Endothelial cell of umbilical vein (primary cell): ENCODE results near the gene WDR7. TPM values are rescaled to one million over a fixed set of nuclear protein-coding genes. Genes with fewer than 3 reads are reported as not detected.

ENCODE experiments used
- BruUV-seq: library from RNA; stranded (reverse); fragments of 400-500 nt; replicated peaks from 2 replicates; lab custom pipeline; 2021; lab: Mats Ljungman, UMichigan
- CTCF ChIA-PET: fragments of 300-600, 350-600 bp; sonication (Branson Sonifier 250); formaldehyde crosslinking; loops from one replicate; lab custom pipeline; 2021; ENCODE audit warnings: antibody characterized with exemption, inconsistent platforms; lab: Charles Lee
- POLR2A ChIA-PET: fragments of 300-600, 350-600 bp; sonication (Branson Sonifier 250); formaldehyde crosslinking; loops from one replicate; lab custom pipeline; 2021; ENCODE audit warnings: antibody characterized with exemption, inconsistent platforms; lab: Charles Lee
- DNase-seq: peaks from one replicate; pipeline ENCODE4 v3.0.0-alpha.2; 2011; ENCODE audit warnings: low read depth, low spot score
- FAIRE-seq: peaks from 2 replicates; lab custom pipeline; 2011; peaks lifted over from hg19 to GRCh38; lab: Jason Lieb, UNC
- H2AFZ ChIP-seq: 2 replicates; pipeline ENCODE4 v1.6.0; 2012; ENCODE audit warnings: low read depth, low read length, control low read depth, inconsistent platforms
- H3K27ac ChIP-seq: 2 replicates; pipeline ENCODE4 v1.5.1; 2011; ENCODE audit warnings: low read depth, mild to moderate bottlenecking, control low read depth, low read length, moderate library complexity; ENCODE audit not compliant: insufficient read depth
- H3K27me3 ChIP-seq, 2 experiments: 2 replicates each; pipeline versions ENCODE4 v1.6.0 to v1.6.1; 2011; ENCODE audit warnings: low read length in 2 of 2, mixed read lengths in 1 of 2; ENCODE audit not compliant: control insufficient read depth in 2 of 2, insufficient read depth in 2 of 2
- H3K36me3 ChIP-seq, 2 experiments: 2 replicates in 1 of 2; 3 replicates in 1 of 2; pipeline ENCODE4 v1.5.1; 2011; ENCODE audit warnings: low read length in 2 of 2, mild to moderate bottlenecking in 1 of 2, moderate library complexity in 1 of 2; ENCODE audit not compliant: control insufficient read depth in 2 of 2, insufficient read depth in 2 of 2; ENCODE audit errors: extremely low read depth in 1 of 2
- H3K4me1 ChIP-seq: 3 replicates; pipeline ENCODE4 v1.5.1; 2011; ENCODE audit warnings: mild to moderate bottlenecking, low read length; ENCODE audit not compliant: control insufficient read depth, insufficient read depth; ENCODE audit errors: extremely low read depth
- H3K4me2 ChIP-seq: 2 replicates; pipeline ENCODE4 v1.6.1; 2011; ENCODE audit warnings: low read length, control low read depth, mixed read lengths; ENCODE audit not compliant: insufficient read depth
- H3K4me3 ChIP-seq, 3 experiments: fragments of 200-600 bp in 1 of 3; sonication (generic), shearing (Covaris generic) in 1 of 3; replicated peaks in 1 of 3; 2 replicates each; pipeline ENCODE4 v1.5.1; 2011 to 2016; ENCODE audit warnings: control low read depth in 3 of 3, low read length in 3 of 3, mild to moderate bottlenecking in 2 of 3, inconsistent platforms in 1 of 3, low read depth in 1 of 3, moderate library complexity in 1 of 3; ENCODE audit not compliant: insufficient read depth in 1 of 3
- H3K79me2 ChIP-seq: 2 replicates; pipeline ENCODE4 v1.6.0; 2012; ENCODE audit warnings: low read length, inconsistent platforms; ENCODE audit not compliant: control insufficient read depth, insufficient read depth
- H3K9ac ChIP-seq: replicated peaks from 2 replicates; pipeline ENCODE3; 2011; ENCODE audit warnings: low read length, control low read depth; ENCODE audit not compliant: insufficient read depth; ENCODE audit errors: extremely low read depth
- H3K9me1 ChIP-seq: replicated peaks from 3 replicates; pipeline ENCODE4 v1.6.0; 2011; ENCODE audit warnings: mild to moderate bottlenecking, low read length; ENCODE audit not compliant: control insufficient read depth, insufficient read depth; ENCODE audit errors: extremely low read depth
- H3K9me3 ChIP-seq: replicated peaks from 2 replicates; pipeline ENCODE4 v1.5.1; 2012; ENCODE audit warnings: low read length, inconsistent platforms; ENCODE audit not compliant: control insufficient read depth, insufficient read depth
- H4K20me1 ChIP-seq: replicated peaks from 2 replicates; pipeline ENCODE3; 2011; ENCODE audit warnings: mild to moderate bottlenecking, low read length; ENCODE audit not compliant: control insufficient read depth, insufficient read depth; ENCODE audit errors: extremely low read depth
- EZH2 ChIP-seq: IDR thresholded peaks from 2 replicates; pipeline ENCODE4 v1.6.1; 2012; ENCODE audit warnings: borderline replicate concordance, low read depth, mild to moderate bottlenecking, moderate library complexity, low read length, inconsistent platforms; ENCODE audit not compliant: severe bottlenecking
- FOS ChIP-seq: IDR thresholded peaks from 2 replicates; pipeline ENCODE4 v1.6.1; 2011; ENCODE audit warnings: mild to moderate bottlenecking, low read length, moderate library complexity, borderline replicate concordance; ENCODE audit not compliant: insufficient read depth
- GATA2 ChIP-seq: IDR thresholded peaks from 2 replicates; pipeline ENCODE4 v1.7.0; 2011; ENCODE audit warnings: low read depth, mild to moderate bottlenecking, moderate library complexity, mixed read lengths, low read length; ENCODE audit not compliant: insufficient read length, insufficient read depth
- JUN ChIP-seq: IDR thresholded peaks from 2 replicates; pipeline ENCODE4 v1.6.1; 2011; ENCODE audit warnings: borderline replicate concordance, low read depth; ENCODE audit not compliant: insufficient read length, insufficient read depth
- MYC ChIP-seq: IDR thresholded peaks from one replicate; pipeline ENCODE4 v1.6.1; 2011; ENCODE audit warnings: mild to moderate bottlenecking, low read depth, low read length
- POLR2A ChIP-seq: IDR thresholded peaks from 2 replicates; pipeline ENCODE4 v1.6.1; 2012; ENCODE audit warnings: low read depth, mild to moderate bottlenecking, control low read depth, low read length
- POLR2AphosphoS5 ChIP-seq: IDR thresholded peaks from 2 replicates; pipeline ENCODE4 v1.6.1; 2012; ENCODE audit warnings: low read depth, mild to moderate bottlenecking, control low read depth, low read length, moderate library complexity; ENCODE audit not compliant: insufficient read depth
- dilution Hi-C: fragments of 300-500 bp; cut with MboI; formaldehyde crosslinking; loops from one replicate; pipeline ENCODE4 v1.15.0; 2019; ENCODE audit warnings: low sequenced_read_pairs; ENCODE audit not compliant: extremely low pct_ligation_motif_present
- intact Hi-C: fragments of 100-400 bp; cut with micrococcal nuclease; formaldehyde crosslinking; loops from one replicate; pipeline ENCODE4 v1.10.0; 2022
- polyA plus RNA-seq, 4 experiments: library from polyadenylated mRNA; depleted of rRNA in 3 of 4; stranded (reverse) in 3 of 4; unstranded in 1 of 4; fragments of >200 nt; gene quantifications; 2 replicates each; pipeline versions ENCODE4 v1.2.1 to v1.2.3, GENCODE V29; 2011 to 2012; ENCODE audit warnings: missing spikeins in 1 of 4
- total RNA-seq: library from RNA; stranded (reverse); gene quantifications from 2 replicates; pipeline ENCODE4 v1.2.3, GENCODE V29; 2021
- TF ChIP-seq, protein P1 (sequence below): IDR thresholded peaks from 2 replicates; pipeline ENCODE4 v1.6.1; 2011; ENCODE audit not compliant: insufficient read depth, insufficient read length
- TF ChIP-seq, protein P2 (sequence below), 2 donors: IDR thresholded peaks; 1 replicate in 1 of 2; 2 replicates in 1 of 2; pipeline ENCODE4 v1.5.1; 2011; ENCODE audit warnings: low read length in 2 of 2, mild to moderate bottlenecking in 2 of 2, moderate library complexity in 2 of 2, control low read depth in 1 of 2, inconsistent platforms in 1 of 2, low read depth in 1 of 2; ENCODE audit not compliant: insufficient read depth in 1 of 2; ENCODE audit errors: extremely low read depth in 1 of 2

WDR7 gene
- total and polyA plus RNA-seq, 2 donors (not counting 3 experiments of a cell fraction or from before 2014, with no cell fraction given), result 5.9 to 19.0 TPM

- DNase-seq (no peak), FAIRE-seq (no peak)
- intact Hi-C loops (no loop called here), dilution Hi-C loops (no loop called here)
- no peaks in the 10 kb centered on the region for H4K20me1 ChIP-seq
- H3K27ac ChIP-seq, result no peak overlapping the region
- H3K9me3 ChIP-seq, result no peaks in the 10 kb centered on the region
- TF ChIP-seq POLR2A (no peak), POLR2AphosphoS5 (no peak), FOS (no peak), GATA2 (no peak), JUN (no peak), MYC (no peak), EZH2 (no peak)
- TF ChIP-seq, protein P1, sequence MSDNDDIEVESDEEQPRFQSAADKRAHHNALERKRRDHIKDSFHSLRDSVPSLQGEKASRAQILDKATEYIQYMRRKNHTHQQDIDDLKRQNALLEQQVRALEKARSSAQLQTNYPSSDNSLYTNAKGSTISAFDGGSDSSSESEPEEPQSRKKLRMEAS, result no peak
- TF ChIP-seq, protein P2, sequence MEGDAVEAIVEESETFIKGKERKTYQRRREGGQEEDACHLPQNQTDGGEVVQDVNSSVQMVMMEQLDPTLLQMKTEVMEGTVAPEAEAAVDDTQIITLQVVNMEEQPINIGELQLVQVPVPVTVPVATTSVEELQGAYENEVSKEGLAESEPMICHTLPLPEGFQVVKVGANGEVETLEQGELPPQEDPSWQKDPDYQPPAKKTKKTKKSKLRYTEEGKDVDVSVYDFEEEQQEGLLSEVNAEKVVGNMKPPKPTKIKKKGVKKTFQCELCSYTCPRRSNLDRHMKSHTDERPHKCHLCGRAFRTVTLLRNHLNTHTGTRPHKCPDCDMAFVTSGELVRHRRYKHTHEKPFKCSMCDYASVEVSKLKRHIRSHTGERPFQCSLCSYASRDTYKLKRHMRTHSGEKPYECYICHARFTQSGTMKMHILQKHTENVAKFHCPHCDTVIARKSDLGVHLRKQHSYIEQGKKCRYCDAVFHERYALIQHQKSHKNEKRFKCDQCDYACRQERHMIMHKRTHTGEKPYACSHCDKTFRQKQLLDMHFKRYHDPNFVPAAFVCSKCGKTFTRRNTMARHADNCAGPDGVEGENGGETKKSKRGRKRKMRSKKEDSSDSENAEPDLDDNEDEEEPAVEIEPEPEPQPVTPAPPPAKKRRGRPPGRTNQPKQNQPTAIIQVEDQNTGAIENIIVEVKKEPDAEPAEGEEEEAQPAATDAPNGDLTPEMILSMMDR (IDR thresholded peaks at IDR 0.05; ENCODE audit: extremely low read depth in 1 of 2, insufficient read depth in 1 of 2, low read depth in 1 of 2, low read length in 2 of 2), result no peak
- ChIA-PET CTCF (no interaction called here), POLR2A (no interaction called here)
- H3K79me2 ChIP-seq, result no peaks in the 10 kb centered on the region
- no TSS peak for BruUV-seq
- no peak overlapping the region for H3K4me2 ChIP-seq
- H3K27me3 ChIP-seq, result no peaks in the 10 kb centered on the region
- no peaks in the 10 kb centered on the region for H3K9me1 ChIP-seq
- no peak overlapping the region for H3K9ac ChIP-seq
- H3K36me3 ChIP-seq, result no peaks in the 10 kb centered on the region
- H3K4me3 ChIP-seq, result no peak overlapping the region
- no peaks in the 10 kb centered on the region for H3K4me1 ChIP-seq
- no peak overlapping the region for H2AFZ ChIP-seq
These were observed 75.7 kb downstream of the WDR7 start for GRCh38 chr18:56726906-56727305.
